ENCODE data around the gene SMARCC1.

The SMARCC1 gene

GRCh38 chr3:47634996-47635395 lies 146.7 kb downstream of the SMARCC1 start:
- no peak for DNase-seq (ENCODE audit: low read depth in 2 of 2)

DNA sequence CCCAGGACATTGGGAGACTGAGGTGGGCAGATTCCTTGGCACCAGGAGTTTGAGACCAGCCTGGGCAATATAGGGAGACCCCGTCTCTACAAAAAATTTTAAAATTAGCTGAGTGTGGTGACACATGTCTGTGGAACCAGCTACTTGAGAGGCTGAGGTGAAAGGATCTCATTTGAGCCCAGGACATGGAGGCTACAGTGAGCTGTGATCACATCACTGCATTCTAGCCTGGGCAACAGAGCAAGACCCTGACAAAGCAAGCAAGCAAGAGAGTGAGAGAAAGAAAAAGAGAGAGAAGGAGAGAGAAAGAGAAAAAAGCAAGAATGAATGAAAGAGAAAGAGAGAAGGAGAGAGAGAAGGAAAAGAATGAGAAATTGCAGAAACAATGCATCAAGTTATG lies 150.9 kb downstream of the SMARCC1 start:
- DNase-seq (ENCODE audit: low read depth in 2 of 2) = no peak

GRCh38 chr3:47629770-47630169 lies 151.9 kb downstream of the SMARCC1 start:
- no peak for DNase-seq (ENCODE audit: low read depth in 2 of 2)

DNA sequence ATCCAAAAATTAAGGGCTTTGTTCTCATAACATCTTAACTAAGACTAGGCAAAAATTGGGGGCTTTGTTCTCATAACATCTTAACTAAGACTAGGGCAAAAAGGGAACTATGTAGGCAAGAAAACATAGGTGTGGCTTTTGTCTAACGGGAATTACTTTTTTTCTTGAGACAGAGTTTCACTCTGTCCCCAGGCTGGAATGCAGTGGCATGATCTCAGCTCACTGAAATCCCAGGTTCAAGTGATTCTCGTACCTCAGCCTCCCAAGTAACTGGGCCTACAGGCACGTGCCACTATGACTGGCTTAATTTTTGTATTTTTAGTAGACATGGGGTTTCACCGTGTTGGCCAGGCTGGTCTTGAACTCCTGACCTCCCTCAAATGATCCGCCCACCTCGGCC lies 153.3 kb downstream of the SMARCC1 start:
- no peak for DNase-seq (ENCODE audit: low read depth in 2 of 2)

DNA sequence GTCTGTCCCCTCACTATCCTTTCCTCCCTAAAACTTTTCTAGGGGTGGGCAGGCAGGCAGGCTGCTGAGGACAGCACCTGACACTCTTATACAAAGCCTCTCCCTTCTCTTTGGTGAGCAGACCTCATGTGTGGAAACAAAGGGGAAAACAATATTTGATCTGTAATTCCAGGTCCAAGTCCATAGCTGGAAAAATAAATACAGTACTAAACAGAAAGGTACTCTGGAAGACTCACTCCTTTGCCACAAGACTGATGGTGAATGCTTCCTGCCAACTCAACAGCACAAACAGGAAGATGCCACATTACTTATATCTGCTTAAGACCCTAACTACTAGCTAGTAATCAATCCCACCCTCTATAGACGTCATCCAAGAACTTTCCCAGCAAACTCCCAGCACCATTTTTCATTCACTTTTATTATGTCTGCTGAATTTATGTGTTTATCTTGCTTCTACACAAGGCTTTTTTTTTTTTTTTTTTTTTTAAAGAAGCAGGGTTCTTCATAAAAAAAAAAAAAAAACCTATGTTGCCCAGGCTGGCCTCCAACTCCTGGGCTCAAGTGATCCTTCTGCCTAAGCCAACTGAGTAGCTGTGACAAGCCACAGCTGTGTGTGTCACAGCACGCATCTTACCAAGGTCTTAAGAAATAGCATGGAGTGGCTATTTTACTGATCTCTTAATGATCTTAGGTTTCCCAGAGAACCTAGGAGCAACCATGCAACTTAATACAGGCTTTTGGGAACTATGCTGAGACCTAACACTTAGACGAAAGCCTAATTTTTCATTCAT lies 158.8 kb downstream of the SMARCC1 start:
- no peak for DNase-seq (ENCODE audit: low read depth in 2 of 2)

DNA sequence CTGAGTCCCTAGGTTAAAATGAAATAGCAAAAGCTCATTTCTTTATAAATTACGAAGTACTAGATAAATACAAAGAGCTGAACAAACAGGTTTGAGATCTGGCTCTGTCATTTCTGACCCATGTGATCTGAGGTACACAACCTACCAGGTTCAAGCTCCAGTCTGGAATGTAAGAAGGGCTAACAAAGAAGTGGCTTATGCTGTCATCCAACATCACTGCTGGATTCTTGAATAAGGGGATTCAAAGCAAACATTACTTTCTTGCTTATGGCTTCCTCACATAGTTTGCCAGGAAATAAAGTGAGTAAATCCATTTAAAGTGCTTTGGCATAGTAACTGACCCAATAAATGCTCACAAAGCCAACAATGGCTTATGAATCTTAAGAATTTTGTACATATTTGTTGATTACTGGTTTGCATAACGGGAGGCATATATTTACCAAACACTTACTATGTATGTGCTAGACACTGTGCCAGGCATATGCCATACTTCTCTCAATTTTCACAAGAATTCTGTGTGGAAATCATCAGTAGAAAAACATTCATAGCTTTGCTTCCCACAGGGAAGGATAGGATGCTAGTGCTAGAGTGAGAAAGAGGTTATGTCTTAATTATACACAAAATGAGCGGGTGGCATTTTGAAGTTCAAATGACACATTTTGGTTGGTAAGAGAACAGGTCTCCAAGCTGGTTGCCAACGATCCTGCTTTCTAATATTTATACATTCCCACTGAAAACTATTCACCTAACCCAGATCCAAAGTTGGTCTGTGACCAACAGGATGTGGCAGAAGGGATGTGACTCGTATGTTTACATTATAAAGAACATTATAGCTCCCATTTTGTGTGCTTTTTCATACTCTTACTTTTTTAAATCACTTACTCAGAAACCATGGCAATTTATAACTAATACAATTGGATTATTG lies 164.3 kb downstream of the SMARCC1 start:
- no peak for DNase-seq (ENCODE audit: low read depth in 2 of 2)

DNA sequence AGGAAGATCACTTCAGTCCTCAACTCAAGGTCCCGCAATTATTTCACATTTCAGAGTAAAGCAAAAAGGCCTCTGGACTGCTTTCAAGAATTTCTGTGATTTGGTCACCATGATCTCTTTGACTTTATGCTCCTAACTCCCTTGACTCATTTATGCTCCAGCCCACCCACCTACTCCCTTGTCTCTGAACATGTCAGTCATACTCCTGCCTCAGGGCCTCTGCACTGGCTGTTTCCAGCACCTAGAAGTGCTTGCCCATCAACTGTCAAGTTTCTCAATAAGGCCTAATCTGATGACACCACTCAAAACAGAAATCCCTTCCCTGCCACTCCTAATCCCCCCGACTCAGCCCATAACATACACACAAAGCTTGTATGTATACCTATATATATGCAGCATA lies 166.9 kb downstream of the SMARCC1 start:
- no peak for DNase-seq (ENCODE audit: low read depth in 2 of 2)

DNA sequence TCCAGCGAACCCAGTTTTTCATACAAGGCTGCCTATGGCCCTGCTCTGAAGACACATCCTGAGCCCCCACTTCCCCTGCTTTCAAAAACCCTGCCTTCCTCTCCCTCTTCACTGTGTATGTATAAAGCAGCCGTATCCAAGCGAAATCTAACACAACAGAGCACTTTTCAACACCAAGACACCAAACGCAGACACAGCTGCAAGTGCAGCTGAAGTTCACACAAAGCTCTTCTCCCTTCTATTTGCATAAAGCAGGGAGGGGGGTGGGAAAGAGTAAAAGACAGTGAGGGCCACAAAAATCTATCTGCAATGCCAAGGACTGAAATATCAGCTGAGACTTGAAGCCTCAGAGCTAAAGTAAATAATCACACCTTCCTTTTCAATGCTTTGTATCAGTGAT lies 168.0 kb downstream of the SMARCC1 start:
- no peak for DNase-seq (ENCODE audit: low read depth in 2 of 2)

DNA sequence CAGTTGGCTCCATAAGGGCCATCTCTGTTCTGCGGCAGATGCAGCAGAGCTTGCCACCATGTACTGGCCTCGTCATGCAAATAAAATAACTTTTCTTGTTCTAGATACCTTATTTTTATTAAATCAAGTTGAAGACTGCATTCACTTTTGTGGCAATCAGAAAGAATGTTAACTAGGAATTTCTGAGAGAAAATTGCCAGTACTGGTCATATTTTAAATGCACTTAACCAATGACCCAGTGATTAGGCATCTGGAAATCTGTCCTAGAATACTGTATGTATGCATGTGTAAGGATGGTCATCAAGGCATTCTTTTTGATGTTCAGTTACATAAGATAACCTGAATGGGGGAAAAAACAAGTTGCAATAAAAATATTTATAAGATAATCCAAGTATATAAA lies 168.8 kb downstream of the SMARCC1 start:
- no peak for DNase-seq (ENCODE audit: low read depth in 2 of 2)

- no peak for DNase-seq (ENCODE audit: low read depth in 2 of 2)
These were observed 169.5 kb downstream of the SMARCC1 start for GRCh38 chr3:47612178-47612577.

DNA sequence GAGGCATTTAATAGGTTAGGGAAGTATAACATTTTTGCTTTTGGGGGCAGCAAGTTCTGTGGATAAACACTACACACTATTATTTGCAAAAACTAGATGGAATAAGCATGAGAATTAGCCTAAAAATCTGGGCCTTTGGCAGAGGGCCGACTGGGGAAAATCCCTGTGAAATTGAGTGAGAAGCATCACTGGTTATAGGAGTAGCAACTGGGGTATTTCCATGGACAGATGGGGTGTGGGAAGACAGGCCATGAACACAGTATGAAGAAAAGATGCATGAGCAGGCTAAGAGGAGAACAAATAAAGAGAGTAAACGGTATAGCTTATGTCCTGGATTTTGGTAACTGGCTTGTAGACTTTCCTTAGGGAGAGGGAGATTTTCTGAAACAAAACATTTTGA lies 170.1 kb downstream of the SMARCC1 start:
- no peak for DNase-seq (ENCODE audit: low read depth in 2 of 2)

GRCh38 chr3:47610583-47610982 lies 171.1 kb downstream of the SMARCC1 start:
- DNase-seq (ENCODE audit: low read depth in 2 of 2) = no peak

- no peak for DNase-seq (ENCODE audit: low read depth in 2 of 2)
These were observed 174.4 kb downstream of the SMARCC1 start for GRCh38 chr3:47607335-47607734.

DNA sequence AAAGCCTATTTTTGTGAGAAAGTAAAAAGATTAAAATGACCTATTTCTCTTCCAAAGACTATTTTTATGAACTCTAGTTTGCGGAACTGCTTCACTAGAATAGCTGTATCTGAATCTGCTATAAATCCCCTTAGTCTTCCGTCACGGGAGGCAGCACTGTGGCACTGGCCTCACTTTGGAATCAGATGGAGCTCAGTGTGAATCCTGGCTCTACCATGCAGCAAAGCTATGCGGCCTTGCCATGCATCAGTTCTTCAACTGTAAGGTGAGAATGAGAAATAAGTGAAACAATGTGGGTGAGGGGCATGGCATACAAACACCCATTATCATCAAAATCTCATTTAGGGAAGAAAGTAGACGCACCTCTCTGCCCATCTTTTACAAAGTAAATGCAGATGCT lies 175.5 kb downstream of the SMARCC1 start:
- no peak for DNase-seq (ENCODE audit: low read depth in 2 of 2)

- DNase-seq (ENCODE audit: low read depth in 2 of 2) = no peak
These were observed 176.0 kb downstream of the SMARCC1 start for GRCh38 chr3:47605652-47606051.

DNA sequence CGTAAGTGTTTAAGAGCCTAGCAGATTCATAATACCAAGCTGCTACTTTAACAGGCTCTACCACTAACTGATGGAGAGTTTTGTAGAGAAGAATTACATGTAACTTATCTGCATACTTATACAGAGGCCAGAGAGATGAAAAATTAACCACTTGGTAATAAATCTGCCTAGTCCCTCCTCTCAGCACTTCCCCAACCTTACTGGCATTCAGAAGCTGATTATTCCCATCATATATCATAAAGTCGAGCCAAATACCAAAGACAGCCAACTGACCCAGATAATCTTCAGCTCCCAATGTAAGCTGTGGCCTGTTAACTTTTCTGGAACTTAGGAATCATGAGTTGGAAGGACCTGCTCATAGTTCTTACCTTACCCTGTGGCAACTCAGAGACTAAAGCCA lies 177.5 kb downstream of the SMARCC1 start:
- no peak for DNase-seq (ENCODE audit: low read depth in 2 of 2)

DNA sequence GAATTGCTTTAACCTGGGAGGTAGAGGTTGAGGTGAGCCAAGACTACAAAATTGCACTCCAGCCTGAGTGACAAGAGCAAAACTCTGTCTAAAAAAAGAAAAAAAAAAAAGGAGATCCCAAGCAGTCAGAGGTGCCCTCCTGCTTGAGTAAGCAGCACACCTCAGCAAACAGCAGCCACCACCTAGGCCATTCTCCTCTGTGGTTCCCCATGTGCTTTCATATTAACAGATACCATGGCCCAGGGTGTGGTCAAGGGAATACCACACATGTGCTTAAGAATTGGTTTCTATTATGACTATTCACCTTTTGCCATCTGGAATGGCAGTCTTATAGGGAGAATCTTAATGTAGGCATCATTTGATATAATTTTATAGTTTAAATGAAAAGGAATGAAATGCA lies 178.4 kb downstream of the SMARCC1 start:
- no peak for DNase-seq (ENCODE audit: low read depth in 2 of 2)

GRCh38 chr3:47601281-47601680 lies 180.4 kb downstream of the SMARCC1 start:
- DNase-seq (ENCODE audit: low read depth in 2 of 2) = no peak

GRCh38 chr3:47594792-47595191 lies 186.9 kb downstream of the SMARCC1 start:
- no peak for DNase-seq (ENCODE audit: low read depth in 2 of 2)

DNA sequence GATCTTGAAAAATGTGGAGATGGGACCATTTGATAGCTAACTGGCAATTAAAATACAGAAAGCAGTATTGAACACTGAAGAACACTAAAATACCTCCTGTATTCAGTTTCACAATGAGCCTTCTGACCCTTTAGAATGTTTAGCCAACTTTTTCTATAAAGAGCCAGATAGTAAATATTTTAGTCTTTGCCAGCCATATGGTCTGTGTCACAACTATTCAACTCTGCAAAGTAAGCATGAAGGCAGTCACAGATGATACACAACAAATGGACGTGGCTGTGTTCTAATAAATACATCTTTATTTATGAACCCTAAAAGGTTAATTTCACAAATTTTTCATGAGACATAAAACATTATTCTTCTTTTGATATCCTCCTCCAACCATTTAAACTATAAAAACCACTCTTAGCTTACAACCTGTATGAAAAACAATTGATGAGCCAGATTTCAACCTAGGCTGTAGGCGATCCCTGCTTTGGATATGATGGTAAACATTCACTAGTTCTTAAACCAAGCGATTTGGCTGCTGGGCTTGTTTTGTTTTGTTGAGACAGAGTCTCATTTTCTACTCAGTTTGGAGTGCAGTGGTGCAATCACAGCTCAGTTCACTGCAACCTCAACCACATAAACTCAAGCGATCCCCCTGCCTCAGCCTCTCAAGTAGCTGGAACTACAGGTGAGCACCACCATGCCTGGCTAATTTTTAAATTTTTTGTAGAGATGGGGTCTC lies 189.5 kb downstream of the SMARCC1 start:
- no peak for DNase-seq (ENCODE audit: low read depth in 2 of 2)

DNA sequence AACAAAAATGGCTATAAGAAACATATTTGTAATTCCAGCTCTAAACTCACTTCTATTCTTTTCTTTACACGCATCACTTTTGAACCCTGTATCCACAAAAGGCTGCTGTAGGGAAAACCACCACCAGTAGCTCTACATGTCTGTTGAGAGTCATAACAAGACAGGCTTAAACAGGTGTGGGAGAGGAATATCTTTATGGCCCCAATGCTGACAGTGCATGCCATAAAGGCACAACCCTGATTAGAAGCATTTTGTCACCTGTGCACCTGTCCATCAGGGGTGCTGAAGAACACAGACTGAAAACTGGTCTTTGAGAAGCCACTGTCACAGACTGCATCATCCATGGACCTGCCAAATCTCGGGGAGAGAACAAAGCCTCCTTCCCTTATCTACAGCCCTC lies 191.5 kb downstream of the SMARCC1 start:
- DNase-seq (ENCODE audit: low read depth in 2 of 2) = no peak

- no peak for DNase-seq (ENCODE audit: low read depth in 2 of 2)
These were observed 193.1 kb downstream of the SMARCC1 start for GRCh38 chr3:47588587-47588986.

Measured in stimulated activated CD8-positive, alpha-beta memory T cell treated with anti-CD3 and anti-CD28 coated beads, Interleukin-15, amount 100 ng/mL, for 4 hours (primary cell).